HL-60 (cell line): ENCODE data around the gene AKAP13.

Source experiments
- CTCF ChIP-seq: IDR thresholded peaks from one replicate; pipeline ENCODE4 v1.5.1; 2011; ENCODE audit warnings: low read length, control low read depth, inconsistent platforms; ENCODE audit not compliant: insufficient read depth
- POLR2AphosphoS5 ChIP-seq: IDR thresholded peaks from 2 replicates; pipeline ENCODE4 v1.6.1; 2012; ENCODE audit warnings: low read depth

GRCh38 chr15:85531083-85531482, 150.7 kb downstream of the AKAP13 start:
- no peak for TF ChIP-seq CTCF
- no peak for TF ChIP-seq POLR2AphosphoS5
